MM.1S (cell line): ENCODE results near the gene IDH2.

Source experiments
- CTCF ChIP-seq: fragments of 300-600 bp; sonication (generic); IDR thresholded peaks from 2 replicates; pipeline ENCODE4 v1.5.1; 2016; ENCODE audit warnings: antibody characterized with exemption, low read length, mixed read lengths
- EZH2phosphoT487 ChIP-seq: fragments of 300-600 bp; sonication (generic); IDR thresholded peaks from 2 replicates; pipeline ENCODE4 v1.6.1; 2018; ENCODE audit warnings: antibody characterized with exemption, low read length

GRCh38 chr15:90071220-90071807, 31.0 kb downstream of the IDH2 start:
- TF ChIP-seq CTCF (peak; percentile 83), EZH2phosphoT487 (no peak)
